Measurements from ENCODE around the gene NPY.

DNA sequence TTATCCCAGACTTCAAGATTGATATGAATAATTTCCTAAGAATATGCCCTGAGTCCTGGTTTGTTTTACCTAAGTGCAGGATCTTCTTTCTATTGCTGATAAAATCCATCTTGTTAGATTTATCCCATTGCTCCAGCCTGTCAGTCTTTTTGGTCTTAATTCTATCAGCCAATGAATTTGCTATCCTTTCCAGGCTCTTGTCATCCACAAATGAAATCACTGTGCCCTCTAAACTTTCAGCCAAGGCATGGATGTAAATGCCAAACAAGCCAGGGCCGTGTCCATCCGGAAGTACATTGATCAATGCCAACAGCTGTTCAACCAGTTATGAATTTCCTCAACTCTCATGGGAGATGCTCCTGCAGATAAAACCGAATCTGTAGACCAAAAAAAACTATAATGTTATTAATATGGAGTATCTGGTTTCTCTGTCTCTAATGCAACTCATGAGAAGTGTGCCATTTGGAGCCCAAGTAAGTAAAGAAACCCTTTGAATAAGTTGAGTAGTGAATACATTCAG lies 40.0 kb downstream of the NPY start:
- TF ChIP-seq POLR2A (IDR thresholded peaks at IDR 0.05; ENCODE audit: low read length) (no peak), JUNB (IDR thresholded peaks at IDR 0.05) (no peak), KDM1A (IDR thresholded peaks at IDR 0.05; ENCODE audit: low read depth) (no peak), CHD2 (IDR thresholded peaks at IDR 0.05; ENCODE audit: low read length, partially characterized antibody) (no peak), JUN (IDR thresholded peaks at IDR 0.05) (no peak), SMC3 (IDR thresholded peaks at IDR 0.05) (no peak), MAZ (IDR thresholded peaks at IDR 0.05; ENCODE audit: borderline replicate concordance, low read depth, low read length) (no peak)
- TF ChIP-seq, protein P1, sequence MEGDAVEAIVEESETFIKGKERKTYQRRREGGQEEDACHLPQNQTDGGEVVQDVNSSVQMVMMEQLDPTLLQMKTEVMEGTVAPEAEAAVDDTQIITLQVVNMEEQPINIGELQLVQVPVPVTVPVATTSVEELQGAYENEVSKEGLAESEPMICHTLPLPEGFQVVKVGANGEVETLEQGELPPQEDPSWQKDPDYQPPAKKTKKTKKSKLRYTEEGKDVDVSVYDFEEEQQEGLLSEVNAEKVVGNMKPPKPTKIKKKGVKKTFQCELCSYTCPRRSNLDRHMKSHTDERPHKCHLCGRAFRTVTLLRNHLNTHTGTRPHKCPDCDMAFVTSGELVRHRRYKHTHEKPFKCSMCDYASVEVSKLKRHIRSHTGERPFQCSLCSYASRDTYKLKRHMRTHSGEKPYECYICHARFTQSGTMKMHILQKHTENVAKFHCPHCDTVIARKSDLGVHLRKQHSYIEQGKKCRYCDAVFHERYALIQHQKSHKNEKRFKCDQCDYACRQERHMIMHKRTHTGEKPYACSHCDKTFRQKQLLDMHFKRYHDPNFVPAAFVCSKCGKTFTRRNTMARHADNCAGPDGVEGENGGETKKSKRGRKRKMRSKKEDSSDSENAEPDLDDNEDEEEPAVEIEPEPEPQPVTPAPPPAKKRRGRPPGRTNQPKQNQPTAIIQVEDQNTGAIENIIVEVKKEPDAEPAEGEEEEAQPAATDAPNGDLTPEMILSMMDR (IDR thresholded peaks at IDR 0.05), result no peak
- TF ChIP-seq, protein P2, sequence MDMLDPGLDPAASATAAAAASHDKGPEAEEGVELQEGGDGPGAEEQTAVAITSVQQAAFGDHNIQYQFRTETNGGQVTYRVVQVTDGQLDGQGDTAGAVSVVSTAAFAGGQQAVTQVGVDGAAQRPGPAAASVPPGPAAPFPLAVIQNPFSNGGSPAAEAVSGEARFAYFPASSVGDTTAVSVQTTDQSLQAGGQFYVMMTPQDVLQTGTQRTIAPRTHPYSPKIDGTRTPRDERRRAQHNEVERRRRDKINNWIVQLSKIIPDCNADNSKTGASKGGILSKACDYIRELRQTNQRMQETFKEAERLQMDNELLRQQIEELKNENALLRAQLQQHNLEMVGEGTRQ (IDR thresholded peaks at IDR 0.05), result no peak
